Panc1 (cell line): ENCODE results near the gene CACNA1C. TPM values are rescaled to one million over a fixed set of nuclear protein-coding genes. Genes with fewer than 3 reads are reported as not detected.

Experiments
- ATAC-seq: fragments of 200-7000 bp; cut with Tn5 transposase; 2 replicates; pipeline ENCODE4 v1.9.1; 2020; ENCODE audit warnings: mild to moderate bottlenecking, moderate library complexity
- BruUV-seq: library from RNA; stranded (reverse); fragments of 400-500 nt; replicated peaks from 2 replicates; lab custom pipeline; 2021; lab: Mats Ljungman, UMichigan
- CTCF ChIA-PET: fragments of 300-600 bp; sonication (Branson Sonifier 250); formaldehyde crosslinking; loops from one replicate; lab custom pipeline; 2022; ENCODE audit warnings: antibody characterized with exemption; lab: Charles Lee
- POLR2A ChIA-PET: fragments of 300-600 bp; sonication (Branson Sonifier 250); formaldehyde crosslinking; loops from one replicate; lab custom pipeline; 2022; ENCODE audit warnings: antibody characterized with exemption; lab: Charles Lee
- DNase-seq: peaks from one replicate; pipeline ENCODE4 v3.0.0-alpha.2; 2010; ENCODE audit warnings: low read depth, low spot score
- H3K27ac ChIP-seq: 2 replicates; pipeline ENCODE4 v1.5.1; 2011; ENCODE audit warnings: mild to moderate bottlenecking, low read length, inconsistent platforms
- H3K27me3 ChIP-seq: fragments of 200-500 bp; sonication (Bioruptor generic); 2 replicates; pipeline ENCODE4 v1.6.0; 2014; ENCODE audit warnings: low read length, inconsistent platforms; ENCODE audit not compliant: control insufficient read depth, insufficient read depth
- H3K36me3 ChIP-seq: fragments of 200-500 bp; sonication (Bioruptor generic); 2 replicates; pipeline ENCODE4 v1.5.1; 2014; ENCODE audit warnings: inconsistent platforms, mild to moderate bottlenecking, low read length, moderate library complexity; ENCODE audit not compliant: control insufficient read depth, insufficient read depth
- H3K4me1 ChIP-seq: 2 replicates; pipeline ENCODE4 v1.5.1; 2011; ENCODE audit warnings: inconsistent platforms, mild to moderate bottlenecking, low read length, moderate library complexity; ENCODE audit not compliant: control insufficient read depth, insufficient read depth
- H3K4me3 ChIP-seq, 2 experiments: 2 replicates each; pipeline ENCODE4 v1.5.1; 2011 to 2012; ENCODE audit warnings: low read depth in 2 of 2, low read length in 2 of 2, mild to moderate bottlenecking in 2 of 2, inconsistent platforms in 1 of 2, moderate library complexity in 1 of 2
- H3K9me3 ChIP-seq: fragments of 200-500 bp; sonication (Bioruptor generic); 2 replicates; pipeline ENCODE4 v1.5.1; 2014; ENCODE audit warnings: low read depth, mild to moderate bottlenecking, inconsistent platforms, low read length, moderate library complexity; ENCODE audit not compliant: control insufficient read depth, insufficient read depth
- CTCF ChIP-seq: fragments of 450-650 bp; IDR thresholded peaks from 2 replicates; pipeline ENCODE4 v1.5.1; 2017; ENCODE audit warnings: mild to moderate bottlenecking
- POLR2AphosphoS5 ChIP-seq: IDR thresholded peaks from 2 replicates; pipeline ENCODE4 v1.6.1; 2012; ENCODE audit warnings: mild to moderate bottlenecking, low read depth, low read length, moderate library complexity
- REST ChIP-seq, 2 experiments: IDR thresholded peaks; 2 replicates each; pipeline ENCODE4 v1.6.1; 2011 to 2012; ENCODE audit warnings: low read depth in 2 of 2, control low read depth in 1 of 2, low read length in 1 of 2, mild to moderate bottlenecking in 1 of 2, moderate library complexity in 1 of 2; ENCODE audit not compliant: insufficient read depth in 1 of 2
- SIN3A ChIP-seq: IDR thresholded peaks from 2 replicates; pipeline ENCODE4 v1.6.1; 2012; ENCODE audit warnings: low read depth, mild to moderate bottlenecking, low read length, moderate library complexity, borderline replicate concordance; ENCODE audit not compliant: insufficient read depth
- TCF7L2 ChIP-seq: IDR thresholded peaks from 2 replicates; pipeline ENCODE4 v1.6.1; 2011; ENCODE audit warnings: mild to moderate bottlenecking, low read depth, low read length, inconsistent platforms
- in situ Hi-C: cut with HindIII; loops from 2 replicates; pipeline ENCODE4 v1.10.0; 2016; ENCODE audit warnings: low sequenced_read_pairs, low pct_unique_long_range_greater_than_20kb
- intact Hi-C: fragments of 100-400 bp; cut with micrococcal nuclease; formaldehyde crosslinking; loops from one replicate; pipeline ENCODE4 v1.10.0; 2022; ENCODE audit not compliant: unreplicated experiment
- total RNA-seq: library from RNA; stranded (reverse); gene quantifications from one replicate; pipeline ENCODE4 v1.2.1, GENCODE V29; 2021; ENCODE audit not compliant: unreplicated experiment

Gene CACNA1C
- total RNA-seq, 1 experiment from 2014 or later = 0.03 TPM

GRCh38 chr12:2588345-2588744 is 535.6 kb downstream of the CACNA1C start:
- BruUV-seq = no TSS peak
- intact Hi-C loops (no loop called here), in situ Hi-C loops (no loop called here)
- ATAC-seq = no peak
- TF ChIP-seq POLR2AphosphoS5 (no peak), CTCF (no peak), REST (IDR thresholded peaks at IDR 0.05; ENCODE audit: insufficient read depth in 1 of 2, low read depth in 2 of 2, low read length in 1 of 2) (no peak), TCF7L2 (no peak), SIN3A (no peak)
- Histone ChIP-seq H3K36me3 (no peaks in the 10 kb centered on the region), H3K9me3 (no peaks in the 10 kb centered on the region), H3K27me3 (peaks cover 5% of the 10 kb centered on the region), H3K27ac (no peak overlapping the region), H3K4me1 (no peaks in the 10 kb centered on the region), H3K4me3 (no peak overlapping the region)
- ChIA-PET POLR2A (no interaction called here), CTCF (no interaction called here)
- DNase-seq = no peak

GRCh38 chr12:2589381-2589780 is 536.6 kb downstream of the CACNA1C start:
- CTCF ChIA-PET = no interaction called here
- TF ChIP-seq POLR2AphosphoS5 (no peak), CTCF (no peak), REST (IDR thresholded peaks at IDR 0.05; ENCODE audit: insufficient read depth in 1 of 2, low read depth in 2 of 2, low read length in 1 of 2) (no peak), TCF7L2 (no peak), SIN3A (no peak)
- POLR2A ChIA-PET = no interaction called here
- Histone ChIP-seq H3K4me1 (no peaks in the 10 kb centered on the region), H3K27ac (no peak overlapping the region), H3K27me3 (peaks cover 3% of the 10 kb centered on the region), H3K9me3 (no peaks in the 10 kb centered on the region; the same call in 1 of the 2 replicates), H3K36me3 (no peaks in the 10 kb centered on the region), H3K4me3 (no peak overlapping the region)
- no peak for DNase-seq
- no peak for ATAC-seq
- no TSS peak for BruUV-seq
- in situ Hi-C loops = no loop called here
- intact Hi-C loops = no loop called here
